Mesenchymal stem cell (in vitro differentiated cells and primary cell): ENCODE data around the gene IRX6.

Source experiments
- DNase-seq: peaks from one replicate; pipeline ENCODE4 v3.0.0-alpha.2; 2013
- H2AFZ ChIP-seq: one replicate; pipeline ENCODE4 v1.6.1; 2013; ENCODE audit warnings: low read depth, mild to moderate bottlenecking, control low read depth, inconsistent platforms, low read length, moderate library complexity
- H2AK5ac ChIP-seq: 2 replicates; pipeline ENCODE4 v1.6.1; 2013; ENCODE audit warnings: low read length, moderate library complexity, mild to moderate bottlenecking, inconsistent platforms; ENCODE audit not compliant: severe bottlenecking
- H2BK120ac ChIP-seq: one replicate; pipeline ENCODE4 v1.6.1; 2013; ENCODE audit warnings: low read depth, mild to moderate bottlenecking, inconsistent platforms, low read length, moderate library complexity
- H2BK12ac ChIP-seq, 2 experiments: one replicate each; pipeline ENCODE4 v1.6.1; 2013; ENCODE audit warnings: inconsistent platforms in 2 of 2, low read length in 2 of 2, mild to moderate bottlenecking in 2 of 2, moderate library complexity in 2 of 2, control low read depth in 1 of 2
- H2BK15ac ChIP-seq: one replicate; pipeline ENCODE4 v1.6.1; 2013; ENCODE audit warnings: mild to moderate bottlenecking, low read depth, inconsistent platforms; ENCODE audit not compliant: poor library complexity, severe bottlenecking
- H2BK5ac ChIP-seq: 2 replicates; pipeline ENCODE4 v1.6.1; 2013; ENCODE audit warnings: low read depth, mild to moderate bottlenecking, low read length, control low read depth, inconsistent platforms; ENCODE audit not compliant: poor library complexity, severe bottlenecking
- H3K14ac ChIP-seq, 2 experiments: one replicate each; pipeline ENCODE4 v1.6.1; 2013; ENCODE audit warnings: inconsistent platforms in 2 of 2, low read length in 2 of 2, control low read depth in 1 of 2, mild to moderate bottlenecking in 1 of 2, moderate library complexity in 1 of 2
- H3K18ac ChIP-seq, 2 experiments: one replicate each; pipeline ENCODE4 v1.6.1; 2013; ENCODE audit warnings: inconsistent platforms in 2 of 2, low read length in 2 of 2, control low read depth in 1 of 2, low read depth in 1 of 2, mild to moderate bottlenecking in 1 of 2
- H3K23ac ChIP-seq, 2 experiments: one replicate each; pipeline ENCODE4 v1.6.1; 2013; ENCODE audit warnings: inconsistent platforms in 2 of 2, low read length in 2 of 2, mild to moderate bottlenecking in 2 of 2, moderate library complexity in 2 of 2, control low read depth in 1 of 2
- H3K27ac ChIP-seq: 2 replicates; pipeline ENCODE4 v1.5.1; 2013; ENCODE audit warnings: mild to moderate bottlenecking, moderate library complexity, low read length, control low read depth, inconsistent platforms; ENCODE audit not compliant: poor library complexity, severe bottlenecking
- H3K27me3 ChIP-seq, 2 experiments: 2 replicates each; pipeline versions ENCODE4 v1.6.1 to v1.7.0; 2013; ENCODE audit warnings: low read length in 2 of 2, mild to moderate bottlenecking in 2 of 2, moderate library complexity in 2 of 2, control low read depth in 1 of 2, inconsistent platforms in 1 of 2; ENCODE audit not compliant: control insufficient read depth in 1 of 2, insufficient read depth in 1 of 2
- H3K36me3 ChIP-seq, 2 experiments: 2 replicates each; pipeline versions ENCODE4 v1.6.1 to v1.7.0; 2013; ENCODE audit warnings: low read length in 2 of 2, control low read depth in 1 of 2, inconsistent platforms in 1 of 2, low read depth in 1 of 2, mild to moderate bottlenecking in 1 of 2; ENCODE audit not compliant: insufficient read depth in 2 of 2, control insufficient read depth in 1 of 2
- H3K4ac ChIP-seq, 2 experiments: one replicate each; pipeline ENCODE4 v1.6.1; 2013; ENCODE audit warnings: inconsistent platforms in 2 of 2, low read length in 2 of 2, mild to moderate bottlenecking in 2 of 2, moderate library complexity in 2 of 2, control low read depth in 1 of 2, low read depth in 1 of 2
- H3K4me1 ChIP-seq: 2 replicates; pipeline ENCODE4 v1.6.1; 2013; ENCODE audit warnings: low read depth, low read length, control low read depth; ENCODE audit not compliant: control insufficient read depth, insufficient read depth
- H3K4me2 ChIP-seq: 2 replicates; pipeline ENCODE4 v1.6.1; 2013; ENCODE audit warnings: low read length, mild to moderate bottlenecking, inconsistent platforms; ENCODE audit not compliant: poor library complexity, severe bottlenecking
- H3K4me3 ChIP-seq, 2 experiments: 2 replicates each; pipeline versions ENCODE4 v1.5.1 to v1.7.0; 2013; ENCODE audit warnings: low read length in 2 of 2, mild to moderate bottlenecking in 2 of 2, control low read depth in 1 of 2, low read depth in 1 of 2; ENCODE audit not compliant: insufficient read depth in 1 of 2
- H3K79me1 ChIP-seq: replicated peaks from 2 replicates; pipeline ENCODE4 v1.6.1; 2013; ENCODE audit warnings: mild to moderate bottlenecking, control low read depth, low read length, inconsistent platforms; ENCODE audit not compliant: poor library complexity, severe bottlenecking
- H3K9ac ChIP-seq: 2 replicates; pipeline ENCODE4 v1.7.0; 2013; ENCODE audit warnings: mild to moderate bottlenecking, low read length, moderate library complexity
- H3K9me3 ChIP-seq: 2 replicates; pipeline ENCODE4 v1.7.0; 2013; ENCODE audit warnings: mild to moderate bottlenecking, low read length; ENCODE audit not compliant: control insufficient read depth
- H4K8ac ChIP-seq: one replicate; pipeline ENCODE4 v1.6.1; 2013; ENCODE audit warnings: inconsistent platforms, mild to moderate bottlenecking, low read length, moderate library complexity
- H4K91ac ChIP-seq: one replicate; pipeline ENCODE4 v1.6.1; 2013; ENCODE audit warnings: mild to moderate bottlenecking, low read length, inconsistent platforms
- WGBS: methylation state at CpG from one replicate; pipeline ENCODE4 v1.1.7; 2013; ENCODE audit warnings: mixed read lengths; 5-methylcytosine and 5-hydroxymethylcytosine counted together

The IRX6 gene

DNA sequence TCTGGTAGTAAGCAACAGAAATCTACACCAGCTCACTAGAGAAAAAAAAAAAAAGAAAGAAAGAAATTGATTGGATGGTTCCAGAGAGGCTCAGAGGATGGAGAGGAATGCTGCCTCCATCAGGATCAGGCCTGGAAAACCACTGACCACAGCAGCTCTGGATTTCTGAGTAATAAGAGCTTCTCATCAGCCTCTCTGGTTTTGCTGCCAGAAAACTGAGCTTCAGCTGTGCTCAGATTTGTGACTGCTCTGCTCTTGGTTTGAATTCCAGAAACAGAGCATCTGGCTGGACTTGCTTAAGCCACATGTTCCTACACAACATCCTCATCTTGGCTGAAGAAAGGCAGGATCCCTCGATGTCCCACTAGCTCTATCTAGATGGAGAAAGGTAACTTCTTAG is 25.9 kb downstream of the IRX6 start:
- no peak overlapping the region for H2BK120ac ChIP-seq
- H3K27ac ChIP-seq, result no peak overlapping the region
- H3K23ac ChIP-seq, result no peak overlapping the region
- no peak overlapping the region for H2BK5ac ChIP-seq
- no peak overlapping the region for H3K4me2 ChIP-seq
- no peak overlapping the region for H2AK5ac ChIP-seq
- no peaks in the 10 kb centered on the region for H3K79me1 ChIP-seq
- no peak overlapping the region for H3K14ac ChIP-seq
- H2BK12ac ChIP-seq, result no peak overlapping the region
- no peak overlapping the region for H3K4me3 ChIP-seq
- H3K36me3 ChIP-seq, result no peaks in the 10 kb centered on the region
- H3K9ac ChIP-seq, result no peak overlapping the region
- H3K18ac ChIP-seq, result no peak overlapping the region
- 68% methylated on average over 1 of the region's 1 CpG for WGBS
- no peak overlapping the region for H3K4ac ChIP-seq
- H2AFZ ChIP-seq, result no peak overlapping the region
- H3K4me1 ChIP-seq, result no peaks in the 10 kb centered on the region
- no peaks in the 10 kb centered on the region for H3K9me3 ChIP-seq
- H4K8ac ChIP-seq, result no peak overlapping the region
- DNase-seq, result no peak
- H3K27me3 ChIP-seq, result no peaks in the 10 kb centered on the region
- H4K91ac ChIP-seq, result no peak overlapping the region
- H2BK15ac ChIP-seq, result no peak overlapping the region

- Histone ChIP-seq H3K79me1 (no peaks in the 10 kb centered on the region), H2BK120ac (no peak overlapping the region), H3K4me1 (no peaks in the 10 kb centered on the region), H3K18ac (no peak overlapping the region), H4K91ac (no peak overlapping the region), H3K9me3 (no peaks in the 10 kb centered on the region), H3K23ac (no peak overlapping the region), H3K27ac (no peak overlapping the region), H3K4me3 (no peak overlapping the region), H2AK5ac (no peak overlapping the region), H2AFZ (no peak overlapping the region), H3K9ac (no peak overlapping the region), H3K4ac (no peak overlapping the region), H4K8ac (no peak overlapping the region), H3K14ac (no peak overlapping the region), H3K4me2 (no peak overlapping the region), H3K27me3 (no peaks in the 10 kb centered on the region), H2BK15ac (no peak overlapping the region), H3K36me3 (no peaks in the 10 kb centered on the region), H2BK12ac (no peak overlapping the region), H2BK5ac (no peak overlapping the region)
- no peak for DNase-seq
These were observed 27.0 kb downstream of the IRX6 start for GRCh38 chr16:55350984-55351383.

DNA sequence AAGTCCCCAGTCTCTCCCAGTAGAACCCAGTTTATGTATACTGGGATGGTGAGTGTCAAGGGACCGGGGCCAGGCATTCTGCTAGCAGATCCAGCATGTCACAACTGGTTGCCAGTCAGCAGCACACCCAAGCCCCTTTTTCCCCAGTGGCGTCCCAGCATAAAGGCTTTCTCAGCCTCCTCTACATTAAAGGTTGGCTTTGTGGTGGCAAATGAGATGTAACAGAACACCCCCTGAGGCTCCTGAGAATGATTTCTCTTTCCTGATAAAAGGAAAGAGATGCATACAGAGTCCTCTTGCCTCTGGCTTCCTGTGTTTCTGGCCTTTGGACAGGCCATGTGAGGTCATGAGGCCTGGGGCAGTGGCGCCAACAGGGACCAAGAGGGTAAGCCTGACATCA is 27.9 kb downstream of the IRX6 start:
- Histone ChIP-seq H2BK5ac (no peak overlapping the region), H3K4me1 (no peaks in the 10 kb centered on the region), H3K79me1 (no peaks in the 10 kb centered on the region), H2AK5ac (no peak overlapping the region), H3K23ac (no peak overlapping the region), H2BK12ac (no peak overlapping the region), H4K91ac (no peak overlapping the region), H3K4me2 (no peak overlapping the region), H3K36me3 (no peaks in the 10 kb centered on the region), H2AFZ (no peak overlapping the region), H3K9me3 (no peaks in the 10 kb centered on the region), H3K4ac (no peak overlapping the region), H3K14ac (no peak overlapping the region), H3K27ac (no peak overlapping the region), H3K9ac (no peak overlapping the region), H3K4me3 (no peak overlapping the region), H2BK120ac (no peak overlapping the region), H4K8ac (no peak overlapping the region), H2BK15ac (no peak overlapping the region), H3K18ac (no peak overlapping the region), H3K27me3 (no peaks in the 10 kb centered on the region)
- WGBS, result 81% methylated on average over 2 of the region's 3 CpGs
- no peak for DNase-seq

DNA sequence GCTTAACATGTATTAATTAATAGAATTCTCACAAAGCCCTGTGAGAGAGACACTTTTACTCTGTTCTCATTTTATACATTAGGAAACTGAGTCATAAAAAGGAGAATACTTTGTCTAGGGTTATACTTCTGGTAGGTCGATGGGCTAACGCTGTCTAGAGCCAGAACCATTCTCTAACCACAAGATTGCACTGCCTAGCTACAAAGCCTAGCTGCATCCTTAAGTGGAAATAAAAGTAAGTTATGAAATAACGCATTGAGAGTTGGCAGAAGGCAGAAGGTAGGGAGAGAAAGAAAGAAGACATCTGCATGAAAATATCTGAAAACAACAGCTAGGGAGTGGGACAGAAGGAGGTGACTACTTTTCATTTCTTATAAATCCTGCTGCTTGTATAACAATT is 33.2 kb downstream of the IRX6 start:
- no peak overlapping the region for H3K18ac ChIP-seq
- no peak overlapping the region for H3K4me2 ChIP-seq
- H3K9me3 ChIP-seq, result no peaks in the 10 kb centered on the region
- WGBS, result 80% methylated on average over 3 of the region's 3 CpGs
- H2BK120ac ChIP-seq, result no peak overlapping the region
- no peak overlapping the region for H3K27ac ChIP-seq
- no peak overlapping the region for H2BK15ac ChIP-seq
- no peak overlapping the region for H3K23ac ChIP-seq
- H3K4me1 ChIP-seq, result no peaks in the 10 kb centered on the region
- H4K91ac ChIP-seq, result no peak overlapping the region
- peaks cover 6 to 10% of the 10 kb centered on the region in 2 experiments for H3K27me3 ChIP-seq
- no peaks in the 10 kb centered on the region for H3K36me3 ChIP-seq
- no peak overlapping the region for H2BK12ac ChIP-seq
- no peak overlapping the region for H3K9ac ChIP-seq
- no peak overlapping the region for H4K8ac ChIP-seq
- no peak overlapping the region for H2AK5ac ChIP-seq
- no peaks in the 10 kb centered on the region for H3K79me1 ChIP-seq
- H2BK5ac ChIP-seq, result no peak overlapping the region
- H3K14ac ChIP-seq, result no peak overlapping the region
- no peak overlapping the region for H3K4me3 ChIP-seq
- no peak overlapping the region for H2AFZ ChIP-seq
- no peak overlapping the region for H3K4ac ChIP-seq
- DNase-seq, result no peak
